Stimulated activated CD4-positive, alpha-beta T cell treated with anti-CD3 and anti-CD28 coated beads, Interleukin-15, amount 100 ng/mL, for 48 hours (primary cell): Measurements from ENCODE around the gene TCTA.

ENCODE experiments used
- DNase-seq, 2 donors: peaks; one replicate each; pipeline ENCODE4 v3.0.0-alpha.2; 2020; ENCODE audit warnings: low read depth in 2 of 2

The TCTA gene

GRCh38 chr3:49410846-49411534 is 1.2 kb upstream of the TCTA start:
- no peak for DNase-seq

- DNase-seq: peak; percentile 33 to 45
Observed at GRCh38 chr3:49411535-49411967, 672 bp upstream of the TCTA start.

- DNase-seq: no peak
Observed at GRCh38 chr3:49412632-49413337, 562 bp downstream of the TCTA start.

GRCh38 chr3:49413338-49413734 is 1.1 kb downstream of the TCTA start:
- DNase-seq: no peak

GRCh38 chr3:49414753-49415152 is 2.5 kb downstream of the TCTA start:
- DNase-seq: no peak

- DNase-seq: peak; percentile 46 to 50
Observed at GRCh38 chr3:49415931-49416601, 3.8 kb downstream of the TCTA start.

GRCh38 chr3:49416867-49417266 is 4.6 kb downstream of the TCTA start:
- DNase-seq: no peak

- no peak for DNase-seq
Observed at GRCh38 chr3:49417516-49418120, 5.4 kb downstream of the TCTA start.

GRCh38 chr3:49421890-49422378 is 9.7 kb downstream of the TCTA start:
- DNase-seq: no peak

GRCh38 chr3:49422379-49423248 is 10.4 kb downstream of the TCTA start, which contains the start of gene AMT:
Gene AMT (minus strand): TSS chr3:49422473. CDS start chr3:49422450, 23 bp downstream.
- no peak for DNase-seq

- no peak for DNase-seq
Observed at GRCh38 chr3:49424816-49425215, 12.6 kb downstream of the TCTA start.

- DNase-seq: no peak
Observed at GRCh38 chr3:49427586-49427985, 15.4 kb downstream of the TCTA start.

- no peak for DNase-seq
Observed at GRCh38 chr3:49428752-49429080, 16.5 kb downstream of the TCTA start.

GRCh38 chr3:49434731-49435130 is 22.5 kb downstream of the TCTA start:
- DNase-seq: no peak

- DNase-seq: no peak
Observed at GRCh38 chr3:49445391-49445790, 33.2 kb downstream of the TCTA start.

- no peak for DNase-seq
Observed at GRCh38 chr3:49453621-49454020, 41.4 kb downstream of the TCTA start.

GRCh38 chr3:49454458-49454857 is 42.2 kb downstream of the TCTA start:
- DNase-seq: no peak

- DNase-seq: no peak
Observed at GRCh38 chr3:49454898-49455681, 42.9 kb downstream of the TCTA start.

GRCh38 chr3:49456466-49456865 is 44.2 kb downstream of the TCTA start:
- DNase-seq: no peak

GRCh38 chr3:49460188-49460890 is 48.1 kb downstream of the TCTA start:
- no peak for DNase-seq
